ENCODE data around the gene C2orf49.

C2orf49 gene

GRCh38 chr2:105362862-105363591 is 25.7 kb downstream of the C2orf49 start:
- DNase-seq (ENCODE audit: low read depth in 2 of 2), result no peak

DNA sequence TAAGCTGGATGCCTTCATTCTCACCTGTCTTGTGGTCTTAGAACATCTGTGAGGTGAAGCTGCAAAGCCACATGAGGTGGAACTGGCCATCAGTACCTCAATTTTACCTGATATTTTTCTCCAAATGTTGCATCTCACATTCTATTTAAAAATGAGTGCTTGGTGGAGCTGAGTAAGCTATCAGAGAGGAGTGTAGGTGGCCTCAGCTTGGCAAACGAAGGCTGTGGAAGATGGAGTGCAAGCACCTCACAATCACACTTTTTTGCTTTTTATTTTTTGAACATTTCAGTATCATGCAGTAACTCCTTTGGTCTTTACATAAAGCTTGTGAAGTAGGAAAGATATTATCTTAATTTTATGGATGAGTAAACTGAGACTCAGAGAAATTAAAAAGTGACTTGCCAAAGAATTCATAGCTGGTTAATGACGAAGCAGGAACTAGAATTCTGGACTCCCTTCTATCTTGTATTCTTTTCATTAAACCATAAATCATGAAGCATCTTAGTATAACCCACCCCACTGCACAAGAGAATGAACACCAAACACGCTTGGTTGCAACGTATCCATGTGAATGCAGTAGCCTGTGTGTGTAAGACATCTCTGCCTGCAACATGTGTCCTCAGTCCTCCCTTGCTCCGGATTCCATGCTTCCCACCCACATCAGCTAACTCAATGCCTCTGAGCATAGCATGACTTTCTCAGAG is 27.2 kb downstream of the C2orf49 start:
- no peak for DNase-seq (ENCODE audit: low read depth in 2 of 2)

GRCh38 chr2:105365206-105365605 is 27.9 kb downstream of the C2orf49 start:
- no peak for DNase-seq (ENCODE audit: low read depth in 2 of 2)

DNA sequence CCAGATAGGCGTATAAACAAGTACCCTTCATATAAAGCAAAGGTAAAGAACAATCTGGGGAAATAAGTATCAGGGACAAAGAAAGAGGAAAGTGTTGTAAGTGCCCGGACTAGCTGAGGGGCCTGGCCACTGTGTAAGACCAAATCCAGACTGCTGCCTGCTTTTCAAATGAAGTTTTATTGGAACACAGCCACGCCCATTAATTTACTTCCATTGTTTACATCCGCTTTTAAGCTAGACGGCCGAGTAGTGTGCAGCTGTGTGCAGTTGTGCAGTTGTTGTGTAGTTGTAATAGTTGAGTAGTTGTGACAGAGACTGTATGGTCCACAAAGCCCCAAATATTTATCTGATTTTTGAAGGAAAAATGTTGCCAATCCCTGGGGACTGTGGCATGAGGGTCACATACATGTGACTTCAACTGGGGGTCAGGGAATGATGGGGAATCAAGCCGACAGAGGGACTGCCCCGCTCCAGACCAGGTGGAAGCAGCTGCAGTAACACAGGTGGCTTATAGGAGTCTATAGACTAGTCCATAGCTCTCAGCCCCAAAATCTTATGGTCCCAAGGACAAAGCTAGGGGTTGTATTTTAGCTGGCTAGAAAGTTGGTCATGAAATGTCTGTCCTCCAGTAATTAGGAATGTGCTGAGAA is 31.5 kb downstream of the C2orf49 start:
- DNase-seq (ENCODE audit: low read depth in 2 of 2), result no peak

DNA sequence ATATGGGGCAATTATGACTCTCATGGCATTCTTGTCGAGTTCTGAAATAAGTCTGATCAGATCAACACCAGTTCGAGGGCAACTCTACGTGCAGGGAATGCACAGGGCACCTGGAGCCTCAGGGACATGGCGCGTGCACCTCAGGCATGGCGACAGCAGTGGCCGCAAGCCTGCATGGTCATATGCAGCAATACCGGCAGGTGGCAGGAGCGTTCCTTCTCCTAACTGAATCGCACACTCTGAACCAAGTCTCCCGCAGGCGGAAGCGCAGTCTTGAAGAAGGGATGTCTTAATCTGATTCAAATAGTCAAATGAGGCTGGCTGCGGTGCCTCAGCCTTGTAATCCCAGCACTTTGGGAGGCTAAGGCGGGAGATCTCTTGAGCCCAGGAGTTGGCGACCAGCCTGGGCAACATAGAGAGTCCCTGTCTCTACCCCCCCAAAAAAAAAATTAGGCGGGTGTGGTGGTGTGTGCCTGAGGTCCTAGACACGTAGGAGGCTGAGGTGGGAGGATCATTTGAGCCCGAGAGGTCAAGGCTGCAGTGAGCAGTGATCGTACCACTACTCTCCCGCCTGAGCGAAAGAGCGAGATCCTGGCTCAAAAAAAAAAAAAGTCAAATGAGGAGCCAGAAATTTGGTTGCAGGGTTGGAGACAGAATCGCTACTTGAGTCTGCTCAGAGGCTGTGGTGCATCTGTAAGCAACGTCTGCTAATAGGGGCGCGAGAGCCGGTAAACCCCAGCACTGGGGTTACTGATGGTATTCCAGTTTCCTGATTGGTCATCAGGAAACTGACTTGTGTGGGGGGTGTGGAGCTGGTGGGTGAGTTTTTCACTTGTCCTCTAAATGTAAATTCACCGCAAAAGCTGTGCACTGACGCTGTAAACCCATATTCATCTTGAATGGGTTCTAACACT is 32.7 kb downstream of the C2orf49 start:
- peak; percentile 71 to 76 for DNase-seq (ENCODE audit: low read depth in 2 of 2)

GRCh38 chr2:105371156-105371555 is 33.8 kb downstream of the C2orf49 start:
- no peak for DNase-seq (ENCODE audit: low read depth in 2 of 2)

GRCh38 chr2:105371810-105372209 is 34.5 kb downstream of the C2orf49 start:
- no peak for DNase-seq (ENCODE audit: low read depth in 2 of 2)

GRCh38 chr2:105373344-105373781 is 36.0 kb downstream of the C2orf49 start:
- no peak for DNase-seq (ENCODE audit: low read depth in 2 of 2)

DNA sequence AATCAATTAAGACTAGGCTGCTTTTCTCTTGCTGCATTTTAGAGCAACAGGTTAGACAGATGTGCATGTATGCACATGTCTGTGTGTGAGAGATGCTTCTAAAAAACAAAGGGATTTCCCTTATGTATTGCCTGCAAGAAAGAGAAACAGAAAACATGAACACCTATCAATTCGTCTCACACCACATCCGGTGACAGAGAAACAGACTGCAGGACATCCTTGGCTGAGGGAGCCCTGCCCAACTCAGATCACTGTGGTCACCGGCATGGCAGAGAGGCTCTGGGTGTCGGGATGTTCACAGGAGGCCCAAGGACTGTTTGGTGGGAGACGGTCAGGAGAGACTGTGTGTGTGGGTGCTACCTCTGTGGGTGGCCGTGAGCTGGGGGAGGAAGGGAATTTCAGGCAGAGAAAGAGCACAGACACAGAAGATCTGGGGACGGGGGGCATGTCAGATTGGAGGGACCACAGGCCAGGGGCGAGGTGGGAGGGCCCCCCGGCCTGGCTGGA is 36.6 kb downstream of the C2orf49 start:
- DNase-seq (ENCODE audit: low read depth in 2 of 2), result no peak

DNA sequence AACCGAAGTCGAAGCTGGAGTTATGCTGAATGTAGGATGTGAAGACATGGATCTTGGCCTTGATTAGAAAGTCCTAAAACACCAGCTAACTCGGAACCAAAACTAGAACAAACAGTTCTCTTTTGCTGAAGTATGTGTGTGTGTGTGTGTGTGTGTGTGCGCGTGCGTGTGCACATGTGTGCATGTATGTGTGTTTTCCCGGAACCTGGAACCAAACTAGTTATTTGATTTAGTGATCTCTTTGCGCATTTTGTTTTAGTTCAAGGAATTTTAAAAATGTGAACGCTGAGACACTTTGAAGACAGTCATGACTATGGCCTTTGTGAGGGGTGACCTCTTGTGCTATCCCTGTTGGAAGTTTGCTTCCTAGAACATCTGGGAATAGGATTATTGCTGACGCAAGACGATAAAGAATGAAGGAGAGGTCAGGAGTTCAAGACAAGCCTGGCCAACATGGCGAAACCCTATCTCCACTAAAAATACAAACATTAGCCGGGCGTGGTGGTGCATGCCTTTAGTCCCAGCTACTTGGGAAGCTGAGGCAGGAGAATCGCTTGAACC is 37.7 kb downstream of the C2orf49 start:
- no peak for DNase-seq (ENCODE audit: low read depth in 2 of 2)

- no peak for DNase-seq (ENCODE audit: low read depth in 2 of 2)
Measured at GRCh38 chr2:105376010-105376409, 38.7 kb downstream of the C2orf49 start.

GRCh38 chr2:105376789-105377240 is 39.5 kb downstream of the C2orf49 start:
- no peak for DNase-seq (ENCODE audit: low read depth in 2 of 2)

DNA sequence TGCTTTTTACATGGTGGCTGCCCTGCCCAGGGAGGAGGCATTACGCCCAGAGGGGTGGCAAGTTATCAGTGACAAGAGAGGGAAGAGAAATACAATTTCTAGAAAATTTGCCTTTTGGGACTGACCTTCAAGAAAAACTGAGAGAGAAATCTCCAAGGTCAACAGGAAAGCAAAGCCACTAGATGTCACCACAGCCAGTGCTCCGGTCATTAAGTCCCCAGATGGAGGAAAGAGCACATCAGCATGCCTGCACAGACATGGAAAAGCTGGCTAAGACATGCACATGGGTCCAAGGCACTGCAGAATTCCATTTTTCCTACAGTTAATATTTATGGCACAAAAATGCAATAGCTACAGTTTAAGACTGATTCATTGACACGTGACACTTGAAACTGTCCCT is 40.5 kb downstream of the C2orf49 start:
- no peak for DNase-seq (ENCODE audit: low read depth in 2 of 2)

DNA sequence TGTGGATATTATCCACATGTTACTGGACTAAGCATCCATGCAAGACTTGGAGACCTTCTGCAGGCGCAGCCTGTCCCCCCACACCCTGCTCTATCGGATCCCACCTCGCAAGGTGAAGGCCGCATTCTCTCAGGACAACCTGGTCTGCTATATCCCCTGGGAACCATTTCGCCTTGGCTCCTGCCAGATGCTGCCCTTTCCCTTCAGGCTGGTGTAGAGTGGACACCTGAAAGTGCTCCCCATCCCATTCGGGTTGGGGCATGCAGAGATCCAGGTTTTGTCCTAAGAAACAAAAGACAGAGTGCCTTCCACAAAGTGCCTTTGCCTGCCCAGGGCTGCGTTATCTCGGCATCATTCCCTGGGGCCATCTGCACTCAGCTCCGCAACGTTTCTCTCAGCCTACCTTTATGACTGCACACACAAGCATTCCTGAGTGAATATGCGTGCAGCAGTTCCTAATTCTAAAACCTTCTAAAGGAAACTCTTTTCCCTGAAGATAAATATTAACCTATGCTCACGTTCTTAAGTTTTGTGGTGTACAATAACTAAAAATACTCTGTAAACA is 41.0 kb downstream of the C2orf49 start:
- no peak for DNase-seq (ENCODE audit: low read depth in 2 of 2)

DNA sequence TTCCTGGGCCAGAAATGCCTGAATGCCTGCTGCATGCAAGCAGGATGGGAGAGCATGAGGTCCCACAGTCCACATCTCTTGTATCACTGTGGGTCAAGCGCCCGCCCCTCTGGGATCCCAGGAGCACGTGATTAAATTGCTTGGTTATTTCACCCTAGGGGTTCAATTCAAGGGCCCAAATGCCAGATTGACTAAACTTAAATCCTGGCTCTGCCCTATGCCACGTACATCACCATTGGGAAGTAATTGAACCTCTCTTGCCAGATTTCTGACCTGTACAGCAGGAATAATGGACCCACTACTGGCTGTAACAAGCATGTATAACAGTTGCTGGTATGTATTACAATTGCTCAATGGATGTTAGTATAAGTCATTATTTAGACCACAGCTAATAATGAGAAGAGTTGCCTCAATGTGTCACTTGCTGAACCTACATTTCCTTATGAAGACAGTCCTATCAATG is 41.6 kb downstream of the C2orf49 start:
- no peak for DNase-seq (ENCODE audit: low read depth in 2 of 2)

GRCh38 chr2:105379741-105380186 is 42.4 kb downstream of the C2orf49 start:
- DNase-seq (ENCODE audit: low read depth in 2 of 2), result no peak

DNA sequence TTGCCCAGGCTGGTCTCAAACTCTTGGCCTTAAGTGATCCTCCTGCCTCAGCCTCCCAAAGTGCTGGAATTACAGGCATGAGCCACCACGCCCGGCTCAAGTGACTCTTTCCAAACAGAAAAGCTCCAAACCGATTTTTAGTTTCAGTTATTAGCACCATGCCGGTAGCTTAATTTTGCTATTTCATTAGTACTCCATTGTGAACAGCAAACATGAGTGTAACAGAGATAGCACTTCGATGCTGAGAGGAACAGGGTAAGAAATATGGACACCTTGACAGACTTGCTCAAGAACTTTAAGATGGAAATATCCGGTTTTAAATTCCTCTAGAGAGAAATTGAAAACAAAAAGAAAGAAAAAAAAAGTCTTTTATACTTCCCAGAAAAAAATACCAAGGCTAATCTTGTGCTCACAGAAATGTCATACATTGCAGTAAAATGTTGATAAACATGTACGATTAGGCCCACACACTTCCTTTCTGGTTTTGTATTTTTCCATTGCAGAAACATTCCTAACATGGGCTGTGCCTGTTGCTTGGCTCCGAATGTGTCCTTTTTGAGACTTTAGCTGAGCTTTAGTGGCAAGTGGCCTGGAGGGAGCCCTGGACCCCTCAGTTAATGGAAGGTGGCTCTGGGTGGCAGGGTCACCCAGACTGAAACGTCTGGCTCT is 43.2 kb downstream of the C2orf49 start:
- DNase-seq (ENCODE audit: low read depth in 2 of 2), result no peak

DNA sequence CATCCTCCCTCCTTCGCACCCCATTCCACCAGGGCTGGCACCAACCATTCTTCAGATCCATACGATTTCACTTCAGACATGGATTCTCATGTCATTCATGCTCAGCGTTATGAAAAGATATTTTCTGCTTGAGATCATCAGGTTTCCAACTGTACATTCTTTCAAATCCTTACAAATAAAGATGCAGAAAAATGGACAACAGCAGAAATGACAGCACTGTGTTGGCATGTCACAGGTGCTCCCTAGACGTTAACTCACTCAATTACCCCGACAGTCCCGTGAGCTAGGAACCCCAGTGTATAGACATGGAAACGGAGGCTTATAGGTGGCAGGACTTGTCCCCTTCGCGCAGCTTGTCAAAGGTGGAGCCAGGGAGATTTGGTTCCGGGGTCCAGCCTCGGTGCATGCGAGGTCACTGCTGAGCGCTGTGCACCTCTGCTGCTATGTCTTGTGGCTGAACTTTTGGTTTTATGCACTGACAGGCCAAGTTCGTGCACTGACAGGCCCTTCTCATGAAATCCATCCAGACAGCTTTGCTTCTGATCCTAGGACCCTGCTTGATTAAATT is 43.8 kb downstream of the C2orf49 start:
- no peak for DNase-seq (ENCODE audit: low read depth in 2 of 2)

GRCh38 chr2:105382177-105382576 is 44.8 kb downstream of the C2orf49 start:
- DNase-seq (ENCODE audit: low read depth in 2 of 2), result no peak

Data from stimulated activated CD8-positive, alpha-beta memory T cell treated with anti-CD3 and anti-CD28 coated beads, Interleukin-15, amount 100 ng/mL, for 48 hours (primary cell).